Duodenal mucosa (tissue), 2 donors: Measurements from ENCODE around the gene MRO.
A peak's percentile ranks its signal among the peaks of the same experiment; 100 is the strongest.

Experiments used
- H3K27ac ChIP-seq: one replicate; pipeline ENCODE4 v1.7.0; 2013; ENCODE audit warnings: low read depth, low read length
- H3K27me3 ChIP-seq, 2 donors: one replicate each; pipeline ENCODE4 v1.7.0; 2013; ENCODE audit warnings: low read length in 2 of 2, control low read depth in 1 of 2; ENCODE audit not compliant: insufficient read depth in 2 of 2, control insufficient read depth in 1 of 2
- H3K36me3 ChIP-seq, 2 donors: one replicate each; pipeline ENCODE4 v1.7.0; 2013; ENCODE audit warnings: low read length in 2 of 2, control low read depth in 1 of 2; ENCODE audit not compliant: insufficient read depth in 2 of 2, control insufficient read depth in 1 of 2
- H3K4me1 ChIP-seq, 2 donors: one replicate each; pipeline ENCODE4 v1.7.0; 2013; ENCODE audit warnings: low read length in 2 of 2, control low read depth in 1 of 2; ENCODE audit not compliant: insufficient read depth in 2 of 2, control insufficient read depth in 1 of 2
- H3K4me3 ChIP-seq, 2 donors: one replicate each; pipeline ENCODE4 v1.7.0; 2013; ENCODE audit warnings: low read length in 2 of 2, low read depth in 1 of 2
- H3K9ac ChIP-seq, 2 donors: one replicate each; pipeline ENCODE4 v1.7.0; 2013; ENCODE audit warnings: low read length in 2 of 2, low read depth in 1 of 2
- H3K9me3 ChIP-seq, 2 donors: one replicate each; pipeline ENCODE4 v1.7.0; 2013; ENCODE audit warnings: low read length in 2 of 2, control low read depth in 1 of 2; ENCODE audit not compliant: control insufficient read depth in 1 of 2

The MRO gene

DNA sequence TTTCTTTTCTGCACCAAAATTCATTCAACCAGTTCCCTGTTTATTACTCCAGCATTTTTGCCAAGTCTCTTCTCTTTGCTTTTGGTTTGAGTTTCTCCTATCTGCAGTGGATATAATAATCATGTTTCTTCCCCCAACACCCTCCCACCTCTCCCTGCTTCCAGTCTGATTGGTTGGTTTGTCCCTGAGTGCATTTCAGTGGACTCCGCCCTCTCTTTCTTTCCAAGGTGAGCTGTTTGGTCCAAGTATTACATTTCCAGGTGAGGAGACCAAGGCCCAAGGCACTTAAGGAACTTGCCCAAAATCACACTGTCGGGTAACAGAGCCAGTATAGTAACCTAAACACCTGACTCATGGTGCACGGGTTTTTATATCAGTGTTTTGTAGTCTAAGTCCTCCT is 17.7 kb downstream of the MRO start:
- Histone ChIP-seq H3K27me3 (no peaks in the 10 kb centered on the region), H3K9me3 (no peaks in the 10 kb centered on the region), H3K4me1 (peaks cover 29 to 51% of the 10 kb centered on the region in 2 donors), H3K9ac (no peak overlapping the region), H3K4me3 (no peak overlapping the region), H3K27ac (no peak overlapping the region), H3K36me3 (no peaks in the 10 kb centered on the region)

DNA sequence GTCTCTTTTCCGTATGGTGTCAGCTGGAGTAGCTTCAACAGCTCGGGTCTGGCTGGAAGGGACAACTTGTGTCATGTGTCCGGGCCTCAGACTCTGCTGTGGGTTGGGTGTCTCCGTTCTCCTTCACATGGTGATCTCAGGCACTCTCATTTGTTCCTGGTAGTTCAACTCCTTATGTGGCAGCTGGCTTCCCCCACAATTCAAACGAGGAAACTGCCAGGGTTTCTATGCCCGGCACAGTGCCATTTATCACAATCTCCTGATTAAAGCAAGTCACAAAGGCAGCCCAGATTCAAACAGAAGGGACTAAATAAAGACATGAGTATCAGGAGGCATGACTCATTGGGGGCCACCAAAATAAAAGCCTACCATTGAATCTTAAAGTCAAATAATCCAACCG is 22.7 kb downstream of the MRO start:
- H3K4me1 ChIP-seq, result peaks cover 36 to 57% of the 10 kb centered on the region in 2 donors
- no peak overlapping the region for H3K4me3 ChIP-seq
- no peaks in the 10 kb centered on the region for H3K9me3 ChIP-seq
- H3K36me3 ChIP-seq, result no peaks in the 10 kb centered on the region
- H3K27ac ChIP-seq, result peak overlapping the region; percentile 56
- H3K27me3 ChIP-seq, result no peaks in the 10 kb centered on the region
- peak overlapping the region; percentile 33 to 41 for H3K9ac ChIP-seq

DNA sequence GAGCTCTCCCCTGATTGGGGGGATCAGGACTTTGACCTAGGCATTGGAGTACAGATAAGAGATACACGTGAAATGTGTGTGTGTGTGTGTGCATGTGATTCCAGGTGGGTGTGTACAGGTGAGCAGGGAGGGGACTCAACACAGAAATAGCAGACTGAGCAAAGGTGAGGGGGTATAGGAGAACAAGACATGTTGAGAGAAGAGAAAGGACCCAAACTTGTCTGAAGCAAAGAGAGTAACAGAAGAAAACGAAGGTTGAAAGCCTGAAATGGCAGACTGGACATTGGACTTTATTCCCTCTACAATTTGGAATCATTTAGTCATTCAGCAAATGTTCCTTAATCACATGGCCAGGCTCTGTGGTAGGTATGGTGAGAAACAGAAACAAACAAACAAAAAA is 23.3 kb downstream of the MRO start:
- Histone ChIP-seq H3K27me3 (no peaks in the 10 kb centered on the region), H3K4me3 (no peak overlapping the region), H3K9ac (peak overlapping the region in 1 of 2 donors; percentile 33), H3K36me3 (no peaks in the 10 kb centered on the region), H3K27ac (peak overlapping the region; percentile 56), H3K9me3 (no peaks in the 10 kb centered on the region), H3K4me1 (peaks cover 38 to 60% of the 10 kb centered on the region in 2 donors)

DNA sequence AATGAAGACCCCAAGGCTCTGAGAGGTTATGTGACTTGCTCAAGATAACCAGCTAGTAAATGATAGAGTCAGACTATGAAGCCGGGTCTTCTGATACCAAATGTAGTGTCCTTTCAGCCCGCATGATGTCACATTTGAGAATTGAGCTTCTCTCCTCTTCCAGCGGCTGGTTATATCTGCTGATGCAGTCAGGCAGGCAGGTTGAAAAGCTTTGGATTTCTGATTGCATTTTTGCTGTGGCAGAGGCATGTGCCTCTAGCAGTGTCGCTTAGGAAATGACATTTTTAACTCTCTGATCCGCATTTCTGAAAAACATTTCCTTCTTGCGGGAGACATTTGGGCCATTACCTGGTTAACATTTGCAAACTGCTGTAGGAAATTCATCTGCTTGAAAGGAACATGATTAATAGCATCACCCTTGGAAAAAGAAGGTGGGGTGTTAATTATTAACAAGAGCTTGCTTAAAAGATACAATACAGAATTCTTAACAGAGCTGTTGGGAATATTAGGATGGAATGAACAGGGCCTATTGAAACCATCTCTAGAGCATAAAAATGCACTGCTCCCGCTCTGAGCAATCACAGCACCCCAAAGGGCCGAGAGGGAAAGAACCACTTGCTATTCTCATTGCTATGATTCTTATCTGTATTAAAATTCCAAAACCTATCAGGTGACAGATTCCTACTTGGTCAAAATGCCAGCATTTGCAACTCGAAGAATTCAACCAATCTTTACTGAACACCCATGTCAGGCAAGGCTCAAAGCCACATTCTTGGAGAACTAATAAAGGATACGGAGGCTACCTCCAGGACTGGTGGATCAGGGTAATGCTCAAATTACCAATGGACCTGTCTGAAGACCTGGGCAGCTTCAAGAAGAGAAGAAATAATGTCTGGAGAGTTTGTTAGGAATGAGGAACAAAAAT is 25.9 kb downstream of the MRO start:
- H3K4me3 ChIP-seq, result peak overlapping the region in 1 of 2 donors; percentile 37
- H3K27me3 ChIP-seq, result no peaks in the 10 kb centered on the region
- H3K27ac ChIP-seq, result peak overlapping the region; percentile 76
- no peaks in the 10 kb centered on the region for H3K9me3 ChIP-seq
- peaks cover 39 to 65% of the 10 kb centered on the region in 2 donors for H3K4me1 ChIP-seq
- H3K36me3 ChIP-seq, result no peaks in the 10 kb centered on the region
- peak overlapping the region; percentile 4 to 56 for H3K9ac ChIP-seq

DNA sequence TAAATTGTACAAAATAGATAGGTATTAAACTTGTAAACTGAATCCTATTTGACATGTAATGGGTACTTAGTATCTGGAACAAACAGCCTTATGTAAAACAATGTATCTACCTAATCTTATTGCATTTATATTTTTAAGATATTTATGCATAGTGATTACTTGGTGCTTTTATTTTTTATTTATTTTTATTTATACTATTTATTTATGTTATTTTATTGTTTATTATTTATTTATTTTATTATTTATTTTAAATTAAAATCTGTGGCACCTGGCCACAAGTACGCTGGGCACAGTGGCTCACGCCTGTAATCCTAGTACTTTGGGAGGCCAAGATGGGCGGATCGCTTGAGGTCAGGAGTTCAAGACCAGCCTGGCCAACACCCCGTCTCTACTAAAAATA is 26.9 kb downstream of the MRO start:
- H3K4me3 ChIP-seq, result no peak overlapping the region
- H3K27me3 ChIP-seq, result no peaks in the 10 kb centered on the region
- no peak overlapping the region for H3K27ac ChIP-seq
- H3K9me3 ChIP-seq, result no peaks in the 10 kb centered on the region
- H3K9ac ChIP-seq, result no peak overlapping the region
- H3K36me3 ChIP-seq, result no peaks in the 10 kb centered on the region
- H3K4me1 ChIP-seq, result peaks cover 39 to 60% of the 10 kb centered on the region in 2 donors

DNA sequence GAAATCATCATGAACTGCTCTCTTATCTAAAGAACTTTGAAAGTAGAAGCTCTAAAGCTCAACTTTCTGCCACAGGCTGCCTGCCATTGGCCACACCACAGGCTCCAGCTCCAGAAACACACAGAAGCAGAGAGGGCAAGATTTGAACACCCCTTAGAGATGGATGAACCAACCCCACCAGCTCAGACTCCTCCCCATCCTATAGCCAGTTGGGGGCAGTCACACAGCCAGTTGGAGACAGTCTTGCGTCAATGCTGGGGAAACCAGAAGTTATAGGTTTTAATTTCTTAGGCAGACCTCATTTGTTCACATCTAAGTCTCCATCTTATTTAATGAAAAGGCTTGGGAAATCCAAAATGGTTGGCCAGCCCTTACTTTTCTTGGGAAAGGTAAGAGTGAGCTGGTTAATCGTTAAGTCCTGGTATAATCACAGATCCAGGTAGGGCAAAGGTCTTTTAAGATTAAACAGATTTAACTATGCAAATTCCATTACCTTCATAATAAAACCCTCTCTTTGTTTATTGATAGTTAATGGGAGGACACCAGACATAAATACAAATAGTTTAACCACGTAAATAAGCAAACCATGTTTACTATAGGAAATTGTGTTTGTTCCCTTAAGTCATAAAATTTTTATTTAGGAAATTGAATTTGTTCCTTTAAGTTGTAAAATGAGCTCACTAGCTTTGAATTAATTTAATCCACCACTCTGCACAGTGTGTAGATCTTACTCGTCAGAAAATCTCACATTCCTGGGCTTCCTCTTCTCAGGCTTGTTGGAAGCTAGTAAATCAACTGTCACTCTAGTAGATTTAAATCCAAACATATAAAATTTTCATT is 28.0 kb downstream of the MRO start:
- no peak overlapping the region for H3K27ac ChIP-seq
- no peaks in the 10 kb centered on the region for H3K9me3 ChIP-seq
- H3K4me3 ChIP-seq, result peak overlapping the region; percentile 9 to 45
- H3K36me3 ChIP-seq, result no peaks in the 10 kb centered on the region
- H3K27me3 ChIP-seq, result no peaks in the 10 kb centered on the region
- peak overlapping the region in 1 of 2 donors; percentile 11 for H3K9ac ChIP-seq
- peaks cover 32 to 50% of the 10 kb centered on the region in 2 donors for H3K4me1 ChIP-seq

DNA sequence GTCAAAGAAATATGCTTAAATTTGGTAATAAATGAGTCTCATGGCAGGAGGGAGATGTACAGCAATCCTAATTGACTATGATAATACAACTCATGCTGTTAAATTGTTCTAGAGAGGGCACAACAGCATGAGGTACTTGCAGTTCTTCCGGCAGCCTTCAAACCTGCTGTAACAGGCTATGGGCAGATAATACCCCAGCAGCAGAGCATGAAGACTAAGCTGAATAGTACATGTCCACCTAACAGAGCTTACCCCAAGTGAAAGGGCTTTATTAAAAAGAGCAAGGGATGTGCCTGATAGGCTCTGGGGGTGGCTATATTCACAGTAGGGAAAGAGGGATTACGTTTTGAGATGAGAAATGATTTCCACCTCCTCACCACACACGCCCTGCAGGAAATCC is 28.9 kb downstream of the MRO start:
- Histone ChIP-seq H3K4me1 (peaks cover 31 to 44% of the 10 kb centered on the region in 2 donors), H3K9ac (no peak overlapping the region)

DNA sequence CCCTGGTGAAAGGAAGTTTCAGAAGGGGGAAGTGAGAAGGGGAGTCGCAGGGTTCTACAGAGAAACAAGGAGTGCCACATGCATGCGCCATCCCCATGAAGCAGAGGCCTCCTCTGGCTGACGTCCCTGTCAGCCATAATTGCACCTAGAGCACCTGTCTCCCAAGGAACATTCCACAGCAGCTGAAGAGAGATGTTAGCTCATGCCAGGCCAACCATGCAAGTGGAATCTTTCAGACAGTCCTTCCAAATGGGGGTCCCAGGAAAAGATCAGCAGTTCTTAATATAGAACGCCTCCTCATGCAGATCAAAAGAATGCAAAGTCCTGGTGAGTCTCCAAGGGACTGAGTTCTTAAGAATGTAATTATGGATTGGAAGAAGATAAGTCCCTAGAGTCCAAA is 29.6 kb downstream of the MRO start:
- Histone ChIP-seq H3K9me3 (no peaks in the 10 kb centered on the region), H3K9ac (no peak overlapping the region), H3K4me1 (peaks cover 30 to 42% of the 10 kb centered on the region in 2 donors), H3K27ac (no peak overlapping the region), H3K36me3 (no peaks in the 10 kb centered on the region), H3K27me3 (no peaks in the 10 kb centered on the region), H3K4me3 (no peak overlapping the region)

More for the DNA sequence above, 28.9 kb downstream of the MRO start:
- no peaks in the 10 kb centered on the region for H3K27me3 ChIP-seq
- peak overlapping the region in 1 of 2 donors; percentile 45 for H3K4me3 ChIP-seq
- no peaks in the 10 kb centered on the region for H3K9me3 ChIP-seq
- H3K27ac ChIP-seq, result no peak overlapping the region
- no peaks in the 10 kb centered on the region for H3K36me3 ChIP-seq

DNA sequence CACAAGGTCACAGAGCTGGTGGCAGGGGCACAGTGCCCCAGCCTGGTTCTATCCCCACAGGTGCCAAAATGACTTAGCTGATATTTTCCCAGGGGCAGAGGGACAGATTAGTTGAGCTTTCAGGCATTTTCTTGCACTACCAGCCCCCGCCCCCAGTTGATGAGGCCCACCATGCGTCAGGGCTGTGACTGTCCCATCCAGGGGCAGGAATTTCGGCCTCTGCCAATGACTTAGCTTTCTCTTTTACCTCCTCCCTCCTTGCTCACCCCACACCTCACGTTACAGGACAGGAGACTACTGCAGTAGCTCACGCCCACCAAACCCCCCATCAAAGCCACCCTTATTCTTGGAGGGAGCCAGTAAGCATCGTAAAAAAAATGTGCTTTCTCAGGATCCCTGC is 31.5 kb downstream of the MRO start:
- H3K27me3 ChIP-seq, result no peaks in the 10 kb centered on the region
- H3K36me3 ChIP-seq, result no peaks in the 10 kb centered on the region
- H3K9ac ChIP-seq, result no peak overlapping the region
- H3K4me1 ChIP-seq, result peaks cover 11 to 22% of the 10 kb centered on the region in 2 donors
- no peak overlapping the region for H3K4me3 ChIP-seq
- H3K9me3 ChIP-seq, result no peaks in the 10 kb centered on the region
- H3K27ac ChIP-seq, result no peak overlapping the region

DNA sequence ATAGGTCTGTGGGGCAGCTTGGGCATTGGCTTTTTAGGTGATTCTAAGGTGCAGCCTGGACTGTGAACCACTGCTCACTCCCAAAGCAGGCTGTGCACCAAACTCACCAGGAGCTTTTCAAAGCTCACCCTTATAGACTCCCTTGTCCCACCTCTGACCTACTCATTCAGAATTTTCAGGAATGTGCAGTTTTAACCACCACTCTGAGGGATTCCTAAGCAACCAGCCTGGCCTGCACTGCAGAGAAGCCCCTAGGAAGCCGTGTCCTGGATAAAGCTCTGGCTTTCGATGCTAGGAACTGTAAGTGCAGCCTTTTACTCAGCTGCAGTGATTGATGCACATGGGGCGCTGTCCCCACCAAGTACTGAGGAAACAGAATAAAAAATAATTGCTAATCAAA is 33.0 kb downstream of the MRO start:
- H3K36me3 ChIP-seq, result no peaks in the 10 kb centered on the region
- no peaks in the 10 kb centered on the region for H3K27me3 ChIP-seq
- H3K4me3 ChIP-seq, result no peak overlapping the region
- H3K27ac ChIP-seq, result no peak overlapping the region
- peaks cover 10 to 20% of the 10 kb centered on the region in 2 donors for H3K4me1 ChIP-seq
- H3K9me3 ChIP-seq, result no peaks in the 10 kb centered on the region
- no peak overlapping the region for H3K9ac ChIP-seq
